PFSK-1 (cell line): ENCODE results near the gene SBK2.

ENCODE experiments used
- FOXP2 ChIP-seq: optimal IDR thresholded peaks from 2 replicates; pipeline ENCODE3; 2011; ENCODE audit warnings: borderline replicate concordance, control low read depth, inconsistent platforms; ENCODE audit not compliant: insufficient read depth; ENCODE audit errors: extremely low read length, extremely low read depth
- POLR2AphosphoS5 ChIP-seq: IDR thresholded peaks from 2 replicates; pipeline ENCODE4 v1.6.1; 2012; ENCODE audit warnings: low read depth, mild to moderate bottlenecking, control low read depth, low read length, moderate library complexity
- SIN3A ChIP-seq: IDR thresholded peaks from 2 replicates; pipeline ENCODE4 v1.6.1; 2012; ENCODE audit warnings: mild to moderate bottlenecking, low read length, moderate library complexity, borderline replicate concordance; ENCODE audit not compliant: insufficient read depth
- TAF1 ChIP-seq: IDR thresholded peaks from 2 replicates; pipeline ENCODE4 v1.6.1; 2012; ENCODE audit warnings: low read length, control low read depth, borderline replicate concordance; ENCODE audit not compliant: insufficient read depth

DNA sequence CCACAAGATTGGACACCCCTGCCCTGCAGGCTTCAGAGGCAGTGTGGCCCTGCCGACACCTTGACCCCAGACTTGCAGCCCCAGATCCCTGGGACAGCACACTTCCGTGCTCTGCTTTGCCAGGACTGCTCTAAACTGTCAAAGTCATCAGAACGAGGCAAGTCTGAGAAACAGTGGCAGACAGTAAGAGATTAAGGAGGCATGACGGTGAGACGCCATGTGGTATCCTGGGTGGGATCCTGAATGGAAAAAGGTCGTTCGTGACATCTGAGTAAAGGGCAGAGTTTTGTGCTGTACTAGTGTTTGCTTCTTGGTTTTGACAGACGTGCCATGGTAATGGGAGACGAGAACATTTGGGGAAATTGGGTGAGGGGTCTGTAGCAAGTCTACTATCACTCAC, 29.9 kb upstream of the SBK2 start:
- TF ChIP-seq SIN3A (no peak), POLR2AphosphoS5 (no peak), FOXP2 (no peak), TAF1 (no peak)
